RWPE1 (cell line): ENCODE data around the gene PKP3.
"Not testable (repeated sequence)": the region's sequence is repeated elsewhere in the genome, so short reads cannot be mapped to it uniquely, and the experiment has no call there.

Source experiments
- CTCF ChIA-PET: fragments of 350-600 bp; sonication (Branson Sonifier 250); formaldehyde crosslinking; extraction: SDS; loops from one replicate; lab custom pipeline; 2021; lab: Yijun Ruan, JAX
- POLR2A ChIA-PET: fragments of 400-600 bp; formaldehyde crosslinking; extraction: SDS; loops from one replicate; lab custom pipeline; 2020; ENCODE audit warnings: antibody characterized with exemption; ENCODE audit not compliant: low non-redundant PET; lab: Yijun Ruan, JAX
- DNase-seq: peaks from one replicate; pipeline ENCODE4 v3.0.0; 2012; ENCODE audit warnings: low spot score
- H3K27ac ChIP-seq: fragments of 450-650 bp; 2 replicates; pipeline ENCODE4 v1.5.1; 2017
- CTCF ChIP-seq: fragments of 450-650 bp; conservative IDR thresholded peaks from 2 replicates; pipeline ENCODE4 v1.5.1; 2017; ENCODE audit warnings: low read depth, mild to moderate bottlenecking

The PKP3 gene

DNA sequence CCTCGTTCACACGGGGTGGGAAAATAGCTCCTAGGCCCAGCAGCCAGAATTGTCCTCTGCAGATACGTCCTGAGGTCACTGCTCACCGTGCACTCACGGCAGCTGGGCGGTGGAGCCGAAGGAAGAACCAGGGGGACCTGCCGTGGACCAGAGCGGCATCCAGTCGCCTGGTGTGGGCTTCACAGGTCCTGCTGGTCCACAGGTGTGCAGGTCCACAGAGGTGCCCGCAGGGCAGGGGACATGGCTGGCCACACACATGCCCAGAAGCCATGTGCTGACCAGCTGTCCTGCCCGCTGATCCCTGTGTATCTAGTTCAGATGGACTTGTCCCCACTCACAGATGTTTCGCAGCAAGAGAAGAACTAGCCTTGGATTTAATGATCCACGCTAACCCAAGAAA is 10.6 kb upstream of the PKP3 start:
- no peak for TF ChIP-seq CTCF
- ChIA-PET POLR2A (no interaction called here), CTCF (no interaction called here)
- DNase-seq = no peak
- peak overlapping the region; percentile 48; the same call in 1 of the 2 replicates for H3K27ac ChIP-seq

GRCh38 chr11:384511-384910 is 9.5 kb upstream of the PKP3 start:
- no peak for DNase-seq
- CTCF ChIA-PET = no interaction called here
- POLR2A ChIA-PET = no interaction called here
- no peak for TF ChIP-seq CTCF
- H3K27ac ChIP-seq = no peak overlapping the region

GRCh38 chr11:385594-386351 is 8.2 kb upstream of the PKP3 start:
- no peak for DNase-seq
- POLR2A ChIA-PET = no interaction called here
- no peak overlapping the region for H3K27ac ChIP-seq
- CTCF ChIA-PET = no interaction called here
- TF ChIP-seq CTCF = no peak

DNA sequence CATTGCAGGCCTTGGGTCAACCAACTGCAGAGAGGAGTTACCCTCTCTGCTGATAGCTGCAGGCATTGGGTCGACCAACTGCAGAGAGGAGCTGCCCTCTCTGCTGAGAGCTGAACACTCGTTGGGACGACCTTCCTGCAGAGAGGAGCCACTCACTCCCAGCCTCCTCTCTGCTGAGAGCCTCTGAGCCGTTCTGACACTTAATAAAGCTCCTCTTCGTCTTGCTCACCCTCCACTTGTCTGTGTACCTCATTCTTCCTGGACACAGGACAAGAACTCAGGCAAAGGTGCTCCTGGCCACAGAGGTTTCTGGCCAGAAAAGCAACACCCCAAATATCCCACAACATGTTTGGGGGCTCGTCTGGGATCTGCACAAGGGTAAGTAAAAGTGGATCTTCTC is 7.5 kb upstream of the PKP3 start:
- CTCF ChIA-PET = no interaction called here
- POLR2A ChIA-PET = no interaction called here
- no peak for DNase-seq
- no peak overlapping the region for H3K27ac ChIP-seq
- TF ChIP-seq CTCF = no peak

GRCh38 chr11:387193-387793 is 6.7 kb upstream of the PKP3 start:
- no peak for DNase-seq
- CTCF ChIA-PET = no interaction called here
- TF ChIP-seq CTCF = no peak
- no peak overlapping the region for H3K27ac ChIP-seq
- POLR2A ChIA-PET = no interaction called here

DNA sequence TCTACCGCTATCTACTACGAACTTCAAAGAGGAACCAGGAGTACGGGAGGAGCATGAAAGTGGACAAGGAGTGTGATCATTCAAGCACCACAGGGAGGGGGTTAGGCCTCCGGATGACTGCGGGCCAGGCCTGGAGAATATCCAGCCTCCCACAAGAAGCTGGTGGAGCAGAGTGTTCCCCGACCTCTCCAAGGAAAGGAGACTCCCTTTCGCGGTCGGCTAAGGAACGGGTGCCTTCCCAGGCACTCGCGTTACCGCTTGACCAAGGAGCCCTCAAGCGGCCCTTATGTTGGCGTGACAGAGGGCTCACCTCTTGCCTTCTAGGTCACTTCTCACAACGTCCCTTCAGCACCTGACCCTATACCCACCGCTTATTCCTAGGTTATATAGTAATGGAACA is 4.6 kb upstream of the PKP3 start:
- CTCF ChIA-PET = interaction anchor here (1.6 kb wide), 1 partner anchor 23 kb away, joined by 4 read pairs; no protein-coding TSS in a partner anchor
- H3K27ac ChIP-seq, POLR2A ChIA-PET, DNase-seq: not testable (repeated sequence)

DNA sequence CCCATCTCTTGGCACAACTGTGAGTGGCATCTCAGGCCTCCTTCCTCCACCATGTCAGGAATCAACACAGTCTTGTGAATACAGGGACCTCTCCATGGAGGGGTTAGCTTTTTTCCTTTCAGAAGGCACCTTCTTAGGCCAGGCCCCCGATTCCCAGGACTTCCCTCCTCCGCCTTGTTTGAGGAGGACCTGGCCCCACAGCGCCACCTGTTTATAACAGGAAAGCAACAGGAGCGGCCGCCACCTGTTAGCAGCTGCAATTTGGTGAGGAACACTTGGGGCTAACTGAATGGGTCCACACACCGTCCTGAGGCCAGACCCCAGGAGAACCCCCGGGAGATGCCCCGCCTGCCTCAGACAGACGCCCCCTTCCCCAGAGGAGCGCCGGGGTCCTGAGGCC is 3.8 kb upstream of the PKP3 start:
- no peak for DNase-seq
- no peak for TF ChIP-seq CTCF
- ChIA-PET CTCF (interaction anchor here (0.6 to 1.6 kb wide), 2 partner anchors 23 to 35 kb away, joined by 3 to 4 read pairs; no protein-coding TSS in a partner anchor), POLR2A (no interaction called here)
- no peak overlapping the region for H3K27ac ChIP-seq
